BLaER1 treated with 17β-estradiol and CSF1 and Interleukin-3, amounts not matched to agents 10 nM and 100 nM (cell line): ENCODE measurements around the gene ZNF593OS.

Experiments used
- H3K27ac ChIP-seq, 11 experiments: shearing (Covaris generic); formaldehyde crosslinking; 2 replicates each; pipeline ENCODE4 v1.8.1; 2022
- H3K27me3 ChIP-seq, 11 experiments: shearing (Covaris generic); formaldehyde crosslinking; 2 replicates each; pipeline ENCODE4 v1.8.1; 2022
- H3K36me3 ChIP-seq, 11 experiments: shearing (Covaris generic); formaldehyde crosslinking; 2 replicates each; pipeline ENCODE4 v1.8.1; 2022
- H3K4me1 ChIP-seq, 10 experiments: shearing (Covaris generic); formaldehyde crosslinking; 2 replicates each; pipeline ENCODE4 v1.8.1; 2022
- H3K4me2 ChIP-seq, 11 experiments: shearing (Covaris generic); formaldehyde crosslinking; 2 replicates each; pipeline ENCODE4 v1.8.1; 2022
- H3K4me3 ChIP-seq, 10 experiments: shearing (Covaris generic); formaldehyde crosslinking; 2 replicates each; pipeline ENCODE4 v1.8.1; 2022
- H3K9ac ChIP-seq, 11 experiments: shearing (Covaris generic); formaldehyde crosslinking; 2 replicates each; pipeline ENCODE4 v1.8.1; 2022
- H3K9me3 ChIP-seq, 11 experiments: shearing (Covaris generic); formaldehyde crosslinking; replicated peaks in 1 of 11; 2 replicates each; pipeline ENCODE4 v1.8.1; 2022
- H4K20me1 ChIP-seq, 11 experiments: shearing (Covaris generic); formaldehyde crosslinking; 2 replicates each; pipeline ENCODE4 v1.8.1; 2022
- Cebpa-rat ChIP-seq, 11 experiments: shearing (Covaris generic); IDR thresholded peaks; 2 replicates each; pipeline ENCODE4 v1.8.1; 2022

Gene ZNF593OS

DNA sequence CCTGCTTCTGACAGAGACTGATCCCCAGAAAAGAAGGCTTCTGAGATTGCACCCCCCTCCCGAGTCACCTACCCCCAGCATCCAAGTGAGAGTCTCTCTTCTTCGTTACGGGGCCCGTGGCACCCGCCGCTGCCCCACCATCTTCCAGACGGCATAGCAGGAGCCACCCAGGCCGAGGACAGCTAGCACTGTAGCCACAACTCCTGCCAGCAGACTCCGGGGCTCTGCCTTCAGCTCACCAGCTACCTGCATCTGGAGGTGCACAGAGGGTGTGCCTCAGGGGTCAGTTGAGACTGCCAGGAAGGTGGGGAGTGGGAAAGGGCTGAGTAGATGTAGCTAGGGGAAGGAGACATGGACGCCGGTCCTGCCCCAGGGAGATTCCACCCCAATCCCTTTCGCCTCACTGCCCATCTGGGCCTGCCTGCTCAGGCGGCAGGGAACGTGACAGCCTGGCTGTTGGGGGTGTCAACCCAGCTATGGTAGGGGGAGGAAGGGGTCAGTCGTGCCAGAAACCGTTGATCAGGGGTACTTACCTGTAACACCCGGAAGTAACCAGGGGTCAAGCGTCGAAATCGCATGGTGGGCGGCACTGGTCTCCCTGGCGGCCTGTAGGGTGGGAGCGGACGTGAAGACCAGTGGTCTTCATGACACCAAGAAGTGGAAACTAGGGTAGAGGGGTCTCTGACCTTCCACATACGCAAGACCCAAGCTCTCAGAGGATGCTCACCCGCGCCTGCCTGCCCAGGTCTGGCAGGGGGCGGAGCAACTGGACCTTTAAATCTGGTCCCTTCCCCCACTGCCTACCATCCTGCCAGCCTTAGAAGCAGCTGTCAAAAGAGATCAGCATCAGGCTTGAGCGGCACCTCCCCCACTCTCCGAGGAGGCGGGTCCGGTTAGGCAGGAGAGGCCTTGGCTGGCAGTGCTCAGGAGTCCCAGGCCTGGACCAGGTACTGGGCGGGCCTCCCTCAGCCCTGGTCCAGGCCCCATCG is at the start of gene ZNF593OS:
TSS of gene ZNF593OS (minus strand) at position 749 of the 989 bp plus-strand sequence. CDS start at position 578, 171 bp downstream.
- Histone ChIP-seq H3K4me2 (peak within 1 kb of the TSS; percentile 89 to 100 (median 98)), H3K9me3 (no peaks in the 10 kb centered on the region), H3K27ac (peak within 1 kb of the TSS in 10 of 11 experiments; percentile 76 to 96 (median 90); a peak in 17 of 22 replicates), H3K4me3 (peak within 1 kb of the TSS; percentile 72 to 99 (median 88)), H3K4me1 (peaks cover 16 to 30% (median 25%) of the 10 kb centered on the region in 10 experiments), H3K9ac (peak within 1 kb of the TSS; percentile 83 to 99 (median 91)), H3K36me3 (peaks cover 0 to 24% (median 15%) of the 10 kb centered on the region in 11 experiments; a peak in 17 of 22 replicates), H3K27me3 (no peaks in the 10 kb centered on the region), H4K20me1 (peaks cover 0 to 21% (median 4%) of the 10 kb centered on the region in 11 experiments; a peak in 9 of 22 replicates)
- no peak for TF ChIP-seq Cebpa-rat (IDR thresholded peaks at IDR 0.05)

DNA sequence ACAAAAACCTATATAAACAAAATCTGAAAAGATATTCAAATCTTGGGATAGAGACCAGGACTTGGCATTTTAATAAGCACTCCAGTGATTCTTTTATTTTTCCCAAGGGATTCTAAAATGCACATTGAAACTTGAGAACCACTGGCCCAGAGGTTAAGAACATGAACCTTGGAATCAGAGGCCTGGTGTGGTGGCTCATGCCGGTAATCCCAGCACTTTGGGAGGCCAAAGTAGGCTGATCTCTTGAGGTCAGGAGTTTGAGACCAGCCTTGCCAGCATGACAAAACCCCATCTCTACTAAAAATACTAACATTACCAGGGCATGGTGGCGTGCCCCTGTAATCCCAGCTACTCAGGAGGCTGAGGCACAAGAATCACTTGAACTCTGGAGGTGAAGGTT is 49.5 kb upstream of the ZNF593OS start:
- Histone ChIP-seq H3K4me1 (peaks cover 0 to 18% (median 7%) of the 10 kb centered on the region in 10 experiments; a peak in 11 of 20 replicates), H3K27ac (no peak overlapping the region), H3K4me3 (no peak overlapping the region), H3K9ac (no peak overlapping the region), H4K20me1 (no peaks in the 10 kb centered on the region), H3K9me3 (no peaks in the 10 kb centered on the region), H3K27me3 (peaks cover 16 to 26% (median 22%) of the 10 kb centered on the region in 11 experiments), H3K36me3 (no peaks in the 10 kb centered on the region), H3K4me2 (no peak overlapping the region)
- no peak for TF ChIP-seq Cebpa-rat (IDR thresholded peaks at IDR 0.05)

- no peaks in the 10 kb centered on the region for H3K9me3 ChIP-seq
- no peak overlapping the region for H3K4me3 ChIP-seq
- no peak for TF ChIP-seq Cebpa-rat (IDR thresholded peaks at IDR 0.05)
- no peak overlapping the region for H3K4me2 ChIP-seq
- H3K9ac ChIP-seq, result no peak overlapping the region
- no peaks in the 10 kb centered on the region for H4K20me1 ChIP-seq
- H3K36me3 ChIP-seq, result no peaks in the 10 kb centered on the region
- peaks cover 0 to 12% (median under 1%) of the 10 kb centered on the region in 10 experiments; a peak in 8 of 20 replicates for H3K4me1 ChIP-seq
- no peak overlapping the region for H3K27ac ChIP-seq
- H3K27me3 ChIP-seq, result peaks cover 9 to 19% (median 15%) of the 10 kb centered on the region in 11 experiments
These were observed 48.7 kb upstream of the ZNF593OS start for GRCh38 chr1:26220199-26220912.

DNA sequence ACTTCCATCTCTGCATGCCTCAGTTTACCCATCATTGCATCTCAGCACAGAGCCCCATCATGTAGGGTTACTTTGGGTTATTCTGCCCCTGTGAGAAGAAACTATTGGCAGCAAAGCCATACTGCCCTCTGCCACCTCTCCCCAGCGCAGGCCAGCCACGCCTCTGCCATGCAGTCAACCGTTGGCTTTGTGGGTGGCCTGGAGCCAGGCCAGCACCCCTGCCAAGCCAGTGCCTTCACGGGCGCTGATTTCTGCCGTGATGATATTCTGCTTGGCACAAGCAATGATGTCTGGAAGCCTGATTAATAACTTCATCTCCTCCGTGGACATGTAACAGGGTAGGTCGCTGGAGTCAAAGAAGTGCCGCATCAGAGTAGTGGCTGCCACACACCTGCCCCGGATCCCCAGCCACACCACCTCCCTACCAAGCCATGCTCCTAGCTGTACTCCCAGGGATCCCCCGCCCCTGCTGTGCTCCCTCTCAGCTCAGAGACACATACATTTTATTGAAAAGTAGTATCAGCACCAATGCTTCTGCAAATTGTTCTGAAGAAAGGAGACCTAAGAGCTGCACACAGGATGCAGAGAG is 47.4 kb upstream of the ZNF593OS start:
- H3K9me3 ChIP-seq, result no peaks in the 10 kb centered on the region
- no peak overlapping the region for H3K4me3 ChIP-seq
- no peaks in the 10 kb centered on the region for H3K36me3 ChIP-seq
- peaks cover 0 to 5% (median 1%) of the 10 kb centered on the region in 11 experiments; a peak in 5 of 22 replicates for H3K27me3 ChIP-seq
- H4K20me1 ChIP-seq, result no peaks in the 10 kb centered on the region
- H3K4me2 ChIP-seq, result no peak overlapping the region
- H3K27ac ChIP-seq, result no peak overlapping the region
- peaks cover 0 to 12% (median 0%) of the 10 kb centered on the region in 10 experiments; a peak in 2 of 20 replicates for H3K4me1 ChIP-seq
- no peak overlapping the region for H3K9ac ChIP-seq
- no peak for TF ChIP-seq Cebpa-rat (IDR thresholded peaks at IDR 0.05)

DNA sequence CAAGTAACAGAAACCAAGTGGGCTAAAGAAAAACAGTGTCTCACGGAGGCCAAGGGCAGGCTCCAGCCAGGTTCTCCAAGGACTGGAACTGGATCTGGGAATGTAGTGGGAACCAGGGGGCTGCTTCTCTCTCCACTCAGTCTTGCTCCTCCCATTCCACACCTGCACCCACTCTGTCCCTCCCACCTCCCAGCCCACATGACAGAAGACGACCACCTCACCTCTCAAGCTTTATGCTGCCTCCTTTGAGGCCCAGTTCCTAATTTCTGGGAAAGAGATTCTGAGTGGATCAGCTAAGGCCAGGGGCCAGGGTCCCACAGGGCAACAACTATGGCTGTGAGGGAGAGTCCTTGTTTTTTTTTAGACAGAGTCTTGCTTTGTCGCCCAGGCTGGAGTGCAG is 43.6 kb upstream of the ZNF593OS start:
- no peaks in the 10 kb centered on the region for H3K9me3 ChIP-seq
- no peak overlapping the region for H3K27ac ChIP-seq
- H3K27me3 ChIP-seq, result no peaks in the 10 kb centered on the region
- H4K20me1 ChIP-seq, result no peaks in the 10 kb centered on the region
- H3K9ac ChIP-seq, result no peak overlapping the region
- no peak for TF ChIP-seq Cebpa-rat (IDR thresholded peaks at IDR 0.05)
- no peak overlapping the region for H3K4me3 ChIP-seq
- peaks cover 0 to 4% (median under 1%) of the 10 kb centered on the region in 10 experiments; a peak in 6 of 20 replicates for H3K4me1 ChIP-seq
- no peak overlapping the region for H3K4me2 ChIP-seq
- H3K36me3 ChIP-seq, result no peaks in the 10 kb centered on the region

DNA sequence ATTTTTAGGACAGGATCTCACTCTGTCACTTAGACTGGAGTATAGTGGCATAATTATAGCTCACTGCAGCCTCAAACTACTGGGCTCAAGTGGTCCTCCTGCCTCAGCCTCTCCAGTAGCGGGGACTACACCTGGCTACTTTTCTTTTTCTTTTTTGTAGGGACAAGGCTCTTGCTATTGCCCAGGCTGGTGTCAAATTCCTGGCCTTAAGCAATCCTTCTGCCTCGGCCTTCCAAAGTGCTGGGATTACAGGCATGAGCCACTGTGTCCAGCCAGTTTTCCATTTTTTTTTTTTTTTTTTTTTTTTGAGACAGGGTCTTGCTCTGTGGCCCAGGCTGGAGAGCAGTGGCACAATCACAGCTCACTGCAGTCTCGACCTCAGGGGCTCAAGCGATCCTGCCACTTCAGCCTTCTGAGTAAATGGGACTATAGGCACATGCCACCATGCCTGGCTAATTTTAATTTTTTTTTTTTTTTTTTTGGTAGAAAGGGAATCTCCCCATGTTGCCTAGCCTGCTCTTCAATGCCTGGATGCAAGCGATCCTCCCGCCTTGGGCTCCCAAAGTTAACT is 41.8 kb upstream of the ZNF593OS start:
- no peak overlapping the region for H3K4me3 ChIP-seq
- no peaks in the 10 kb centered on the region for H3K9me3 ChIP-seq
- H3K27me3 ChIP-seq, result no peaks in the 10 kb centered on the region
- TF ChIP-seq Cebpa-rat (IDR thresholded peaks at IDR 0.05), result no peak
- H4K20me1 ChIP-seq, result no peaks in the 10 kb centered on the region
- no peaks in the 10 kb centered on the region for H3K36me3 ChIP-seq
- H3K27ac ChIP-seq, result no peak overlapping the region
- H3K9ac ChIP-seq, result no peak overlapping the region
- H3K4me1 ChIP-seq, result peaks cover 0 to 11% (median 0%) of the 10 kb centered on the region in 10 experiments; a peak in 6 of 20 replicates
- H3K4me2 ChIP-seq, result no peak overlapping the region

DNA sequence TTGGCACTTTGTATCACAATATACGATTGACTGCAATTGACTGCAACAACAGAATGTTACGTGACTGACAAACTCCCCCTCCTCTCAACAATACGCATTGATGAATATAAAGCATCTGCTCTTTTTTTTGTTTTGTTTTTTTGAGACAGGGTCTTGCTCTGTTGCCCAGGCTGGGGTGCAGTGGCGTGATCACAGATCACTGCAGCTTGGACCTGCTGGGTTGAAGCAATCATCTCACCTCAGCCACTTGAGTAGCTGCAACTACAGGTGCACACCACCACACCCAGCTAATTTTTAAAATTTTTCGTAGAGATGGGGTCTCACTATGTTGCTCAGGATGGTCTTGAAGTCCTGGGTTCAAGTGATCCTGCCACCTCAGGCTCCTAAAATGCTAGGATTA is 41.1 kb upstream of the ZNF593OS start:
- TF ChIP-seq Cebpa-rat (IDR thresholded peaks at IDR 0.05), result no peak
- no peak overlapping the region for H3K4me3 ChIP-seq
- no peak overlapping the region for H3K27ac ChIP-seq
- no peak overlapping the region for H3K9ac ChIP-seq
- no peaks in the 10 kb centered on the region for H3K36me3 ChIP-seq
- no peaks in the 10 kb centered on the region for H3K9me3 ChIP-seq
- no peaks in the 10 kb centered on the region for H3K27me3 ChIP-seq
- no peak overlapping the region for H3K4me2 ChIP-seq
- H3K4me1 ChIP-seq, result peaks cover 0 to 11% (median 0%) of the 10 kb centered on the region in 10 experiments; a peak in 6 of 20 replicates
- H4K20me1 ChIP-seq, result no peaks in the 10 kb centered on the region

GRCh38 chr1:26210147-26210870 is 38.7 kb upstream of the ZNF593OS start:
- no peak for TF ChIP-seq Cebpa-rat (IDR thresholded peaks at IDR 0.05)
- Histone ChIP-seq H3K9me3 (no peaks in the 10 kb centered on the region), H3K27ac (no peak overlapping the region), H3K36me3 (no peaks in the 10 kb centered on the region), H3K27me3 (no peaks in the 10 kb centered on the region), H3K9ac (no peak overlapping the region), H3K4me3 (no peak overlapping the region), H3K4me1 (peaks cover 0 to 11% (median 0%) of the 10 kb centered on the region in 10 experiments; a peak in 6 of 20 replicates), H3K4me2 (peak overlapping the region in 2 of 11 experiments; percentile 17 to 30; a peak in 4 of 22 replicates), H4K20me1 (no peaks in the 10 kb centered on the region)
